HEK293T (cell line): ENCODE data around the gene MITF.

Source experiments
- CTCF ChIA-PET: fragments of 350-600 bp; formaldehyde crosslinking; extraction: SDS; loops from one replicate; lab custom pipeline; 2021; ENCODE audit warnings: antibody characterized with exemption, inconsistent platforms; lab: Yijun Ruan, JAX
- POLR2A ChIA-PET: fragments of 350-600 bp; formaldehyde crosslinking; extraction: SDS; loops from one replicate; lab custom pipeline; 2020; ENCODE audit warnings: antibody characterized with exemption, inconsistent platforms; lab: Yijun Ruan, JAX
- DNase-seq: peaks from one replicate; pipeline ENCODE4 v3.0.0; 2012; ENCODE audit warnings: mixed read lengths; ENCODE audit errors: extremely low spot score
- ARNT ChIP-seq: fragments of 450-650 bp; IDR thresholded peaks from 2 replicates; pipeline ENCODE4 v1.6.1; 2017; ENCODE audit warnings: mild to moderate bottlenecking
- BHLHE40 ChIP-seq: fragments of 450-650 bp; IDR thresholded peaks from 2 replicates; pipeline ENCODE4 v1.6.1; 2016; ENCODE audit warnings: mild to moderate bottlenecking, moderate library complexity, borderline replicate concordance
- CTBP1 ChIP-seq: fragments of 450-650 bp; IDR thresholded peaks from 2 replicates; pipeline ENCODE4 v1.6.1; 2016; ENCODE audit warnings: borderline replicate concordance
- ELF4 ChIP-seq: fragments of 450-650 bp; IDR thresholded peaks from 2 replicates; pipeline ENCODE4 v1.6.1; 2017; ENCODE audit warnings: antibody characterized with exemption
- FOXA1 ChIP-seq: fragments of 450-650 bp; IDR thresholded peaks from 2 replicates; pipeline ENCODE4 v1.6.1; 2016; ENCODE audit warnings: mild to moderate bottlenecking
- FOXK2 ChIP-seq: fragments of 450-650 bp; IDR thresholded peaks from 2 replicates; pipeline ENCODE4 v1.6.1; 2016; ENCODE audit warnings: mild to moderate bottlenecking
- FOXM1 ChIP-seq: fragments of 450-650 bp; IDR thresholded peaks from 2 replicates; pipeline ENCODE4 v1.6.1; 2017; ENCODE audit warnings: mild to moderate bottlenecking, borderline replicate concordance
- HDGF ChIP-seq: fragments of 450-650 bp; IDR thresholded peaks from 2 replicates; pipeline ENCODE4 v1.6.1; 2017; ENCODE audit warnings: antibody characterized with exemption, borderline replicate concordance
- L3MBTL2 ChIP-seq: fragments of 450-650 bp; conservative IDR thresholded peaks from 2 replicates; pipeline ENCODE4 v1.6.1; 2016; ENCODE audit warnings: mild to moderate bottlenecking
- LEF1 ChIP-seq: fragments of 450-650 bp; IDR thresholded peaks from 2 replicates; pipeline ENCODE4 v1.6.1; 2017; ENCODE audit warnings: mild to moderate bottlenecking, borderline replicate concordance
- NFRKB ChIP-seq: fragments of 450-650 bp; IDR thresholded peaks from 2 replicates; pipeline ENCODE4 v1.6.1; 2016; ENCODE audit warnings: mild to moderate bottlenecking, moderate library complexity
- SP1 ChIP-seq: fragments of 450-650 bp; IDR thresholded peaks from 2 replicates; pipeline ENCODE4 v1.6.1; 2017
- SUZ12 ChIP-seq: fragments of 450-650 bp; IDR thresholded peaks from 2 replicates; pipeline ENCODE4 v1.6.1; 2016; ENCODE audit warnings: mild to moderate bottlenecking
- TARDBP ChIP-seq: fragments of 450-650 bp; IDR thresholded peaks from 2 replicates; pipeline ENCODE4 v1.6.1; 2016
- ZNF384 ChIP-seq: fragments of 450-650 bp; IDR thresholded peaks from 2 replicates; pipeline ENCODE4 v1.6.1; 2016
- TF ChIP-seq, protein P1 (sequence below): fragments of 450-650 bp; IDR thresholded peaks from 2 replicates; pipeline ENCODE4 v1.6.1; 2016

The MITF gene

GRCh38 chr3:69888040-69888942, 149.0 kb downstream of the MITF start:
- CTCF ChIA-PET: no interaction called here
- DNase-seq: no peak
- POLR2A ChIA-PET: no interaction called here
- TF ChIP-seq LEF1: no peak
- TF ChIP-seq ELF4: no peak
- no peak for TF ChIP-seq FOXK2
- TF ChIP-seq TARDBP: no peak
- no peak for TF ChIP-seq FOXM1
- TF ChIP-seq, protein P1, sequence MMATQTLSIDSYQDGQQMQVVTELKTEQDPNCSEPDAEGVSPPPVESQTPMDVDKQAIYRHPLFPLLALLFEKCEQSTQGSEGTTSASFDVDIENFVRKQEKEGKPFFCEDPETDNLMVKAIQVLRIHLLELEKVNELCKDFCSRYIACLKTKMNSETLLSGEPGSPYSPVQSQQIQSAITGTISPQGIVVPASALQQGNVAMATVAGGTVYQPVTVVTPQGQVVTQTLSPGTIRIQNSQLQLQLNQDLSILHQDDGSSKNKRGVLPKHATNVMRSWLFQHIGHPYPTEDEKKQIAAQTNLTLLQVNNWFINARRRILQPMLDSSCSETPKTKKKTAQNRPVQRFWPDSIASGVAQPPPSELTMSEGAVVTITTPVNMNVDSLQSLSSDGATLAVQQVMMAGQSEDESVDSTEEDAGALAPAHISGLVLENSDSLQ: no peak
- no peak for TF ChIP-seq CTBP1
- TF ChIP-seq SUZ12: no peak
- TF ChIP-seq FOXA1: no peak
- no peak for TF ChIP-seq ZNF384
- TF ChIP-seq L3MBTL2: no peak
- TF ChIP-seq SP1: no peak
- no peak for TF ChIP-seq BHLHE40
- TF ChIP-seq NFRKB: no peak
- TF ChIP-seq ARNT: no peak
- no peak for TF ChIP-seq HDGF

DNA sequence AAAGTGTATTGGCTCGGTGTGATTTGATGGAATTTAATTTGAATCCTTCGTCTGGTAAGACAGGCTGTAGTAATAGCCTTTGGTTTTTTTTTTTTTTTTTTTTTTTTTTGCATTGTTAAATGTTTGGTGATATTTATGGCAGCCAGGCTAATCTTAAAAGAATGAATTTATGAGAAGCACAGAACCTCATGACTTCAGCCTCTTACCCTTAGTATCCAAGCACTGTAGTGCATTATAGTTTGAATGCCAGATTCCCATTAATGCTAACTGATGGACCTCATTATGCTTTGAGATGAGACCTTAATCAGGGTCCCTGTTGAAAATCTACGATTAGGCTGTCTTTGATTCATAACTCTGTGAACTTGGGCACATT, 149.7 kb downstream of the MITF start:
- POLR2A ChIA-PET: no interaction called here
- no peak for DNase-seq
- TF ChIP-seq ARNT (no peak), TARDBP (no peak), SP1 (no peak), BHLHE40 (no peak), NFRKB (no peak), FOXA1 (no peak), HDGF (no peak), FOXM1 (no peak), LEF1 (no peak), SUZ12 (no peak), ZNF384 (no peak), CTBP1 (no peak)
- TF ChIP-seq, protein P1: no peak
- CTCF ChIA-PET: no interaction called here

DNA sequence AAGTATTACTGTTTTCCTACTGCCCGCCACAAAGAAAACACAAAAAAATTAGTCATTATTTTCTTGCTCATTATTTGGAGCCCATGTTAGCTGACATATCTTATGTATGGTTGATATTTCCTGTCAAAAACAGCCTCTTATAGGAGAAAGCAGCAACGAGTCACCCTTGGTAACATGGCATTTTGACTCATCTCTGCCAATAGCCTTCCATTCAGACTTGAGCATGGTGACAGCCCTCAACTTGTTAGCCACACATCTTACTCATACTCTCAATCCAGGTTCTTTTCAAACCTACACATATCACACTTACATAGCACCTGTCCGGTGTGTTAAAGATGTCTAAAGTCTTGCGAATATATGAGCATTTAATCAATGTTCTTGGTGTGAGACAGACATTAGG, 150.8 kb downstream of the MITF start:
- no peak for DNase-seq
- CTCF ChIA-PET: interaction anchor here (0.7 kb wide), 1 partner anchor 259 kb away, joined by 3 read pairs; no protein-coding TSS in a partner anchor
- TF ChIP-seq FOXM1 (no peak), FOXA1 (no peak), NFRKB (no peak), L3MBTL2 (no peak), SUZ12 (no peak), BHLHE40 (no peak), SP1 (no peak), ELF4 (no peak), ZNF384 (no peak), ARNT (no peak), FOXK2 (no peak), CTBP1 (no peak), TARDBP (no peak), LEF1 (no peak), HDGF (no peak)
- TF ChIP-seq, protein P1: no peak
- POLR2A ChIA-PET: no interaction called here

DNA sequence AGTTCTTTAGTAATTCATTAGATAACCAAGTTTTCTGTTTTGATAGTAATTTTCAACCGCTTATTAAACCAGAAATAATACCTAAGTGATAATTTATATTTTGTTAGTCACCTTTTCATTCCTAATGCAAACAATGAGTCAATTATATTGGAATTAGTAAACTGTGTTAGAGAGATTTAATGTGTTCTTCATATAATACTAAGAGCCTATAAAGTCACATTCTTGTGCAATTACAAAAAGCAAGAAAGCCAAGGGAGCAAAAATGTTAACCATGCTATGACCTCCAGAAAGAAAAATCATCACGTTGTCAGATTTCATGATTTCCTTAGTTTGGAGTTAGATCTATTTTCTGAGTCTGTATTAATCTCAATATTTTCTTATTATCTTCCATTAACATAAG, 151.4 kb downstream of the MITF start:
- CTCF ChIA-PET: interaction anchor here (0.7 kb wide), 1 partner anchor 258 kb away, joined by 3 read pairs; no protein-coding TSS in a partner anchor
- no peak for DNase-seq
- POLR2A ChIA-PET: no interaction called here

DNA sequence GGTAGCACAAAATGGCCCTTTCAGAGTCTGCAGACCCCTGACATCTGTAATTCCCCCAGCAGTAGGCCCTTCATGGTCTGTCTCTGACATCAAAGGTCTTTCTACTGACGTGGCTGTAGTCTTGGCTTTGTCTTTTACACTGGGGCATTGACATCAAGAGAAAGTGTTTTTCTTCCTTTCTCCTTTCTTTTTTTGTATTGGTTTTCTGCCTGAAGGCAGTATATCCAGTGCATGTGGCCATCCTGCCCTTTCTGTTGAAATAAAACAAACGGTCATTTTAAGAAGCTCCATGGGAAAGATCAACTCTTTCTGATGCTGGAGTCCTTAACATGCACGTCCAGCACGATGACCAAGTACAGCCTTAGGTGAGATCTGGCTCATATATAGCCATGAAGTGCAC, 153.4 kb downstream of the MITF start:
- POLR2A ChIA-PET: no interaction called here
- CTCF ChIA-PET: no interaction called here
- no peak for DNase-seq
- no peak for TF ChIP-seq ZNF384
- TF ChIP-seq LEF1: no peak
- TF ChIP-seq HDGF: no peak
- no peak for TF ChIP-seq FOXM1
- no peak for TF ChIP-seq ELF4
- TF ChIP-seq, protein P1: no peak
- no peak for TF ChIP-seq L3MBTL2
- no peak for TF ChIP-seq TARDBP
- TF ChIP-seq CTBP1: no peak
- TF ChIP-seq FOXA1: no peak
- TF ChIP-seq FOXK2: no peak
- no peak for TF ChIP-seq NFRKB

More for the DNA sequence above, 151.4 kb downstream of the MITF start:
- TF ChIP-seq, protein P1: no peak
- TF ChIP-seq CTBP1 (no peak), NFRKB (no peak)
